HG03139 (cell line): Measurements from ENCODE around the gene NR0B1.

ENCODE experiments used
- ATAC-seq: cut with Tn5 transposase; IDR thresholded peaks from one replicate; pipeline ENCODE4 v1.9.1; 2021; ENCODE audit not compliant: unreplicated experiment

Gene NR0B1

GRCh38 chrX:30270639-30271038 lies 38.6 kb downstream of the NR0B1 start:
- no peak for ATAC-seq

GRCh38 chrX:30262763-30263162 lies 46.4 kb downstream of the NR0B1 start:
- ATAC-seq = no peak

DNA sequence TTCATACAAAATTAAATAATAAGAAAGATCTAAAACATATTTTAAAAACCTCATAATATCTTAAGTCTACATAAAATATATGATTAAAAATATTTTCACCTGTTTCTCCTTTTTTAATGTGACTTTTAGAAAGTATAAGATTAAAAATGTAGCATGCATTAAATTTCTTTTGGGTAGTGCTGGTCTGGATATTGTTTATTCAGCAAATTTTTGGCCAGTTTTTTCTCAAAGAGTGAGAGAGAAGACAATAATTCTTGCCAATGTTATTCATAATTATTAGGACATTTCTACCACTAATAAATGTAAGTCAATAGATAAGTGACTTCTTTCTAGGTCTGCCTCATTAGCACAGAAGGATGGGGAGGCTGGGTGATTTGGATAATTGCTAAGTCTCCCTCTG lies 48.2 kb downstream of the NR0B1 start:
- ATAC-seq = no peak

- no peak for ATAC-seq
Observed at GRCh38 chrX:30259927-30260326, 49.3 kb downstream of the NR0B1 start.
